Keratinocyte (primary cell): ENCODE results near the gene GPATCH4. TPM values are rescaled to one million over a fixed set of nuclear protein-coding genes. Genes with fewer than 3 reads are reported as not detected.

ENCODE experiments used
- DNase-seq: peaks from one replicate; pipeline ENCODE4 v3.0.0-alpha.2; 2011; ENCODE audit warnings: low read depth, missing footprints, low spot score
- FAIRE-seq: peaks from 2 replicates; lab custom pipeline; 2011; peaks lifted over from hg19 to GRCh38; lab: Jason Lieb, UNC
- H2AFZ ChIP-seq: 2 replicates; pipeline ENCODE4 v1.6.0; 2012; ENCODE audit warnings: low read length, control low read depth, inconsistent platforms; ENCODE audit not compliant: control insufficient read depth
- H3K27ac ChIP-seq: 2 replicates; pipeline ENCODE4 v1.5.1; 2011; ENCODE audit warnings: low read length; ENCODE audit not compliant: control insufficient read depth, insufficient read depth
- H3K27me3 ChIP-seq: 3 replicates; pipeline ENCODE4 v1.6.0; 2011; ENCODE audit warnings: low read length; ENCODE audit not compliant: control insufficient read depth, insufficient read depth; ENCODE audit errors: extremely low read depth
- H3K36me3 ChIP-seq, 2 experiments: 2 replicates in 1 of 2; 3 replicates in 1 of 2; pipeline ENCODE4 v1.5.1; 2011; ENCODE audit warnings: low read length in 2 of 2, mild to moderate bottlenecking in 1 of 2; ENCODE audit not compliant: control insufficient read depth in 2 of 2, insufficient read depth in 2 of 2; ENCODE audit errors: extremely low read depth in 1 of 2
- H3K4me1 ChIP-seq: 3 replicates; pipeline ENCODE4 v1.5.1; 2011; ENCODE audit warnings: low read length; ENCODE audit not compliant: control insufficient read depth, insufficient read depth; ENCODE audit errors: extremely low read depth
- H3K4me2 ChIP-seq: 3 replicates; pipeline ENCODE4 v1.6.0; 2011; ENCODE audit warnings: low read depth, low read length; ENCODE audit not compliant: control insufficient read depth, insufficient read depth; ENCODE audit errors: extremely low read depth
- H3K4me3 ChIP-seq, 3 experiments: fragments of 200-600 bp in 1 of 3; sonication (generic) in 1 of 3; 2 replicates in 2 of 3; 3 replicates in 1 of 3; pipeline ENCODE4 v1.5.1; 2011 to 2016; ENCODE audit warnings: low read length in 3 of 3, mild to moderate bottlenecking in 3 of 3, control low read depth in 2 of 3, inconsistent platforms in 1 of 3, low read depth in 1 of 3, mixed read lengths in 1 of 3, mixed run types in 1 of 3, moderate library complexity in 1 of 3; ENCODE audit not compliant: control insufficient read depth in 2 of 3, insufficient read depth in 2 of 3; ENCODE audit errors: extremely low read depth in 1 of 3
- H3K79me2 ChIP-seq: 2 replicates; pipeline ENCODE4 v1.6.0; 2012; ENCODE audit warnings: low read length; ENCODE audit not compliant: control insufficient read depth, insufficient read depth
- H3K9ac ChIP-seq: 3 replicates; pipeline ENCODE4 v1.6.0; 2011; ENCODE audit warnings: low read length; ENCODE audit not compliant: control insufficient read depth, insufficient read depth; ENCODE audit errors: extremely low read depth
- H3K9me1 ChIP-seq: 3 replicates; pipeline ENCODE4 v1.6.0; 2011; ENCODE audit warnings: low read length; ENCODE audit not compliant: control insufficient read depth, insufficient read depth; ENCODE audit errors: extremely low read depth
- H3K9me3 ChIP-seq: 2 replicates; pipeline ENCODE4 v1.5.1; 2012; ENCODE audit warnings: low read depth, low read length; ENCODE audit not compliant: control insufficient read depth
- H4K20me1 ChIP-seq: 3 replicates; pipeline ENCODE4 v1.6.0; 2011; ENCODE audit warnings: low read length; ENCODE audit not compliant: control insufficient read depth, insufficient read depth; ENCODE audit errors: extremely low read depth
- EZH2 ChIP-seq: IDR thresholded peaks from one replicate; pipeline ENCODE4 v1.6.1; 2012; ENCODE audit warnings: inconsistent platforms, mild to moderate bottlenecking, low read length, moderate library complexity
- dilution Hi-C: fragments of 300-500 bp; cut with MboI; formaldehyde crosslinking; loops from one replicate; pipeline ENCODE4 v1.7.0; 2020; ENCODE audit warnings: low sequenced_read_pairs; ENCODE audit not compliant: extremely low pct_ligation_motif_present
- polyA plus RNA-seq, 5 experiments: library from polyadenylated mRNA; depleted of rRNA in 3 of 5; stranded (reverse) in 3 of 5; stranded (forward) in 1 of 5; unstranded in 1 of 5; fragments of >200 nt; gene quantifications; 1 replicate in 1 of 5; 2 replicates in 3 of 5; 3 replicates in 1 of 5; pipeline versions ENCODE4 v1.2.1 to v1.2.3, GENCODE V29; 2011 to 2012; ENCODE audit warnings: missing spikeins in 2 of 5, low read depth in 1 of 5, low replicate concordance in 1 of 5
- TF ChIP-seq, protein P1 (sequence below), 3 experiments: IDR thresholded peaks in 1 of 3; conservative IDR thresholded peaks in 1 of 3; optimal IDR thresholded peaks in 1 of 3; 2 replicates in 2 of 3; 3 replicates in 1 of 3; pipeline versions ENCODE3 to v1.5.1; 2011; ENCODE audit warnings: low read length in 3 of 3, mild to moderate bottlenecking in 3 of 3, moderate library complexity in 2 of 3, control low read depth in 1 of 3, inconsistent platforms in 1 of 3; ENCODE audit not compliant: insufficient read depth in 2 of 3; ENCODE audit errors: extremely low read depth in 1 of 3

The GPATCH4 gene
- polyA plus RNA-seq, 1 donor (not counting 4 experiments of a cell fraction or from before 2014, with no cell fraction given), result 43.5 TPM

DNA sequence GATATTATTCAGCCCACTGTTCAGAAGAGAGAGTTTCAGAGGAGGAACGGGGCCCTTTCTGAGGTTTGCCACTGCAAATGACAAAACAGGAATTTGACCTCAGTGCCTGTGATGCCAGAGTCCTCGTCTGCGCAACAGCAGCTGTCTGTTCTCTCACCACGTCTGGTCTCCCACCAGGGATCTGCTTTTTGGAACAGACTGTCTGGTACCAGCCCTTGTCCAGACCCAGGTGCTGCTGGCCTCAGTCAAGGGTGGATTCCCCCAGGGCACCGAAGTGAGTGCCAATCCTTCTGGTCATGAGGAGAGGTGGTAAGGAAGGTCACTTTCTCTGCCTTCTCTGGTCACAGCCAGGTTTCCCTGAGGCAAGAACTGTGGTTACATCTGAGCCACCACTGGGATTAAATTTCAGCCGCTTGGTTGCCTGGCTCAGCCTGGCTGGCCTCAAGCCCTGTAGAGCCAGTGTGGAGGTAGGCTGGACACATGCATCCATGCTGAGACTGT, 38.4 kb upstream of the GPATCH4 start:
- no peak overlapping the region for H3K9ac ChIP-seq
- no peaks in the 10 kb centered on the region for H3K9me3 ChIP-seq
- no peak overlapping the region for H3K4me3 ChIP-seq
- DNase-seq (no peak), FAIRE-seq (no peak)
- dilution Hi-C loops, result no loop called here
- H3K27ac ChIP-seq, result no peak overlapping the region
- no peaks in the 10 kb centered on the region for H3K36me3 ChIP-seq
- H2AFZ ChIP-seq, result no peak overlapping the region
- H3K4me1 ChIP-seq, result no peaks in the 10 kb centered on the region
- peaks cover 67% of the 10 kb centered on the region for H3K27me3 ChIP-seq
- no peaks in the 10 kb centered on the region for H4K20me1 ChIP-seq
- H3K79me2 ChIP-seq, result no peaks in the 10 kb centered on the region
- H3K4me2 ChIP-seq, result no peak overlapping the region
- no peak for TF ChIP-seq EZH2
- TF ChIP-seq, protein P1, sequence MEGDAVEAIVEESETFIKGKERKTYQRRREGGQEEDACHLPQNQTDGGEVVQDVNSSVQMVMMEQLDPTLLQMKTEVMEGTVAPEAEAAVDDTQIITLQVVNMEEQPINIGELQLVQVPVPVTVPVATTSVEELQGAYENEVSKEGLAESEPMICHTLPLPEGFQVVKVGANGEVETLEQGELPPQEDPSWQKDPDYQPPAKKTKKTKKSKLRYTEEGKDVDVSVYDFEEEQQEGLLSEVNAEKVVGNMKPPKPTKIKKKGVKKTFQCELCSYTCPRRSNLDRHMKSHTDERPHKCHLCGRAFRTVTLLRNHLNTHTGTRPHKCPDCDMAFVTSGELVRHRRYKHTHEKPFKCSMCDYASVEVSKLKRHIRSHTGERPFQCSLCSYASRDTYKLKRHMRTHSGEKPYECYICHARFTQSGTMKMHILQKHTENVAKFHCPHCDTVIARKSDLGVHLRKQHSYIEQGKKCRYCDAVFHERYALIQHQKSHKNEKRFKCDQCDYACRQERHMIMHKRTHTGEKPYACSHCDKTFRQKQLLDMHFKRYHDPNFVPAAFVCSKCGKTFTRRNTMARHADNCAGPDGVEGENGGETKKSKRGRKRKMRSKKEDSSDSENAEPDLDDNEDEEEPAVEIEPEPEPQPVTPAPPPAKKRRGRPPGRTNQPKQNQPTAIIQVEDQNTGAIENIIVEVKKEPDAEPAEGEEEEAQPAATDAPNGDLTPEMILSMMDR (optimal IDR thresholded peaks at IDR 0.05 in 1 of 3, IDR thresholded peaks at IDR 0.05 in 1 of 3, conservative IDR thresholded peaks at IDR 0.05 in 1 of 3; ENCODE audit: extremely low read depth in 1 of 3, insufficient read depth in 2 of 3, low read length in 3 of 3), result no peak
- peaks cover 2% of the 10 kb centered on the region for H3K9me1 ChIP-seq

DNA sequence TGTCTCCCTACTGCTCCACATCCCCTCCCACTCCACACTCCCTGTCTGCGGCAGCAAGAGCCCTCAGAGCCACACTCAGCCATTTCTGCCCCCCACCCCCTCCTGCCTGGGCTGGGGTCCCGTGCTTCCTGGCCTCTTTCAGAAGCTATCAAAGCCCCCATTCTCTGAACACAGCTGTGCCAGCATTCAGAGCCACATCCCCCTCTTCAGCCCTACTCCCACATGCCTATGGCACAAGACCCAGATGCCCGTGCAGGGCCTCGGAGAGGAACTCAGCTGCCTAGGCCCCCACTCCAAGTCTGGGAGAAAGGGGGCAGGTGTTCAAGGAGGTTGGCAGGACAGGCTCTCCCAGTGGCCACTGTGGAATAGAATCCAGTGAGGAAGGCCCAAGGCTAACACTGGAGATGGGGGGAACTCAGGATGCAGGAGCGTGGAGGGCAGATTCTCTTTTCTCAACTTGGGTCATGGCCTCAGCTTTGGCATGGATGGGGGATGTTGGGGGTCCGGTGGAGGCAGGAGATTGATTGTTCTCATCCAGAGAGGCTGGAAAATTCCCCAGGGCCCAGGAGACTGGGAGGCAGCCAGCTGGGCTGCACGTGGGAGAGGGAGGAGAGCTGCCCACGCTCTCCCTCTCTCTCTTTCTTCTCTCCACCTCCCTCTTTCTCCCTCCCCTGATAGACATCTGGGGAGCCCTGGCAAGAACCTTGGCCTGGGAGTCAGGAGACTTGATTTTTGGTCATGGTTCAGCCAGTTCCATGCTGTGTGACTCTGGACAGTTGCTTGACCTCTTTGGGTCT, 37.1 kb upstream of the GPATCH4 start:
- H3K27ac ChIP-seq, result no peak overlapping the region
- dilution Hi-C loops, result no loop called here
- no peak overlapping the region for H2AFZ ChIP-seq
- H3K79me2 ChIP-seq, result no peaks in the 10 kb centered on the region
- peaks cover 2% of the 10 kb centered on the region for H3K9me1 ChIP-seq
- FAIRE-seq, result no peak
- no peaks in the 10 kb centered on the region for H3K4me1 ChIP-seq
- H3K4me3 ChIP-seq, result no peak overlapping the region
- H3K9me3 ChIP-seq, result no peaks in the 10 kb centered on the region
- TF ChIP-seq EZH2, result no peak
- TF ChIP-seq, protein P1 (optimal IDR thresholded peaks at IDR 0.05 in 1 of 3, IDR thresholded peaks at IDR 0.05 in 1 of 3, conservative IDR thresholded peaks at IDR 0.05 in 1 of 3; ENCODE audit: extremely low read depth in 1 of 3, insufficient read depth in 2 of 3, low read length in 3 of 3), result no peak
- H3K27me3 ChIP-seq, result peaks cover 55% of the 10 kb centered on the region
- H4K20me1 ChIP-seq, result no peaks in the 10 kb centered on the region
- no peak for DNase-seq
- H3K4me2 ChIP-seq, result no peak overlapping the region
- H3K9ac ChIP-seq, result no peak overlapping the region
- no peaks in the 10 kb centered on the region for H3K36me3 ChIP-seq
